Stimulated activated CD8-positive, alpha-beta memory T cell treated with anti-CD3 and anti-CD28 coated beads, Interleukin-15, amount 100 ng/mL, for 48 hours (primary cell): ENCODE measurements around the gene PCSK6.

Experiments used
- DNase-seq, 2 donors: peaks; one replicate each; pipeline ENCODE4 v3.0.0-alpha.2; 2020; ENCODE audit warnings: low read depth in 2 of 2

The PCSK6 gene

GRCh38 chr15:101522621-101523559 is 33.4 kb upstream of the PCSK6 start:
- no peak for DNase-seq

- DNase-seq = no peak
These were observed 32.6 kb upstream of the PCSK6 start for GRCh38 chr15:101522091-101522490.

DNA sequence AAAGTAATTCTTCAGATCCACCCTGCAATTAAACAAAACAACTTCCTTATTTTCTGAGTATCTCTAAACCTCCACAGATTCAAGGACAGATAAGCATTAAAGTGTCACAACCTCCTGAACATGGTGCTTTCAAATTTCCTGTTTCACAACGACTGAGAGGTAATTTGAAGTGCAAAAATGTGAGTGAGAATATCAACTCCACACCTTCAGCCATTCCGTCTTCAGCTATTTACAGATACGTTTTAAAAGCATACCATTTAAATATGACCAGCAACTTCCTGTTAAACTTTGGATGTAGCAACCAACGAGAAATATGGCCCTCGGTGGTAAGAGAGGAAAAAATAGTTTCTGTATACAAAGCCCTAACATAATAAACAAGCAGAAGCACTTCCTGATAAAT is 32.1 kb upstream of the PCSK6 start:
- DNase-seq = no peak

DNA sequence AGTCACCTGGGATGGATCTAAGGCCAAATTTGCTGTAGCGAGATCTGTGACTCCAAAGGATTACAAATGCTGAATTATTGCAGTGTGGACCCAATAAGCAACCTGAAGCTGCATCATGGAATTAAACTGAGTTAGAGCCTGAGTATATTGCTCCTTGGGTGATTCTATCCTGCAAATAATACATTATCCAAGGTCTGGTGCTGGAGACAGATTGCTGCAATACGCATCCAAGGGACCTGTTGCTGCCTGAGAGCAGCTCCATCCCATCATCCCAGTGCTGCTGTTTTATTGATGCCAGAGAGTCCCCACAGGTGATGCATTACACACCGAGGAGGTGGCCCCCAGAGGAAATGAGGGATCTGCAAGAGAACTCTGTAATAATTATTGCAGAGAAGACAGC is 31.6 kb upstream of the PCSK6 start:
- DNase-seq = no peak

- no peak for DNase-seq
These were observed 30.9 kb upstream of the PCSK6 start for GRCh38 chr15:101520395-101520794.

GRCh38 chr15:101517504-101517903 is 28.0 kb upstream of the PCSK6 start:
- DNase-seq = no peak

GRCh38 chr15:101514318-101514717 is 24.8 kb upstream of the PCSK6 start:
- DNase-seq = no peak

- DNase-seq = no peak
These were observed 22.2 kb upstream of the PCSK6 start for GRCh38 chr15:101511717-101512116.

DNA sequence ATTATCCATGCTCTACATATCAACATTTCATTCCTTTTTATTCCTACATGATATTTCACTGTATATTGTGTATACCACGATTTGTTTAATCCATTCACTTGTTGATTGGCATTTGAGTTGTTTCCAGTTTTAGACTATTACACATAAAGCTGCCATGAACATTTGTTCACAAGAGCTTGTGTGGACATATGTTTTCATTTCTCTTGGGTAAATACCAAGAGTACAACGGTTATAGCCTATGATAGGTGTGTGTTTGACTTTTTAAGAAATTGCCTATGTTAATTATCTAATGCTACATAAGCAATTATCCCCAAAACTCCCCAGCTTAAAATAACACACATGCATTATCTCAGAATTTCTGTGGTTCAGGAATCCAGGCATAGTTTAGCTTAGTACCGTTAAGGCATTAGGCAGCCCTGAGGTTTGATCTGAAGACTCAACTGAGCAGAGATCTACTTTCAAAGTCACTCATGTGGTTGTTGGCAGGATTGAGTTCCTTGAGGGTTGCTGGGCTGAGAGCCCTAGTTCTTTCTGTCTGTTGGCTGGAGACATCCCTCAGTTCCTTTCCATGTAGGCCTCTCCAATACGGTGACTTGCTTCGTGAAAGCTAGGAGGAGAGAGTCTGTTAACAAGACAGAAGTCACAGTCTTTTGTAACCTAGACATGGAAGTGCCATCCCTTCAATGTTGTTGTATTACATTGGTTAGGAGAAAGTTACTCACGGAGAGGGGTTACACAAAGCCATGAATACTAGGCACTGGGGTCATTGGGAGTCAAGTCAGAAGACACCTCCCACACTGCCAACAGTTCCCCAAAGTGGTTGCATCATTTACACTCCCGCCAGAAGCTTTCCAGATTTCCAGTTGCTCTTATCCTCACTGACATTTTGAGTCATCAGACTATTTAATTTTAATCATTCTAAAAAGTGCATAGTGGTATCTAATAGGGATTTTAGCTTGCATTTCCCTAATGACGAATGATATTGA is 21.0 kb upstream of the PCSK6 start:
- DNase-seq = no peak

DNA sequence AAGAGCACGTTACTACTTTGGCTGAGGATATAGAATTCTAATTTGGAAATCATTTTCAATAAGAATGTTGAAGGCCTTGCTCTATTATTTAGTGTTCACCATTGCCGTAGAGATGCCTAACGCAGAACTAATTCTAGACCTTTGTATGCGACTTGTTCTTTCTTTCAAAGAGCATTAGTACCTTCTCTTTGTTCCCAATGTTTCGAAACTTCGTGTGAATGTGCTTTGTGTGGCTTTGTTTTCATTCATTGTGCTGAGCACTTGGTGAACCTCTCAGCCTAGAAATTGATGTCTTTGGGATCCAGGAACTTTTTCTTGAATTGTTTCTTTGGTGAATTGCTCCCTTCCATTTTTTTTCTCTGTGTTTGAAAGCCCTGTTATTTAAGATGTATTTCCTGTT is 19.8 kb upstream of the PCSK6 start:
- no peak for DNase-seq

DNA sequence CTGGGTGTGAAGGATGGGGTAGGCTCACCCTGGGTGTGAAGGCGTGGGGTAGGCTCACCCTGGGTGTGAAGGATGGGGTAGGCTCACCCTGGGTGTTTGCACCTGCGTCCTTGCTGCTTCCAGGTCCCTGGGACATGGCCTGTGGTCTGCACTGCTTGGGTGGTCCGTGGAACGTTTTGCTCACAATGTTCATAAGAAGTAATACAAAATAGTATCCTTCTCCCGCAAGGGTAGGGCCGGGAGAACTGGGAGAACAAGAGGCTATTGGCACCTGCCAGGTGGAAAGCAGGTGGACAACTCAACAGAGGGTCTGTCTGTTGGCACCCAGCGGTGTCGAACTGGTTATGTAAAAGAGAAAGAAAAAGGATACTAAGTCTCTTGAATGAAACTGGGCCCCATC is 17.0 kb upstream of the PCSK6 start:
- no peak for DNase-seq

- no peak for DNase-seq
These were observed 16.3 kb upstream of the PCSK6 start for GRCh38 chr15:101505610-101506337.

- DNase-seq = no peak
These were observed 15.5 kb upstream of the PCSK6 start for GRCh38 chr15:101504866-101505609.

DNA sequence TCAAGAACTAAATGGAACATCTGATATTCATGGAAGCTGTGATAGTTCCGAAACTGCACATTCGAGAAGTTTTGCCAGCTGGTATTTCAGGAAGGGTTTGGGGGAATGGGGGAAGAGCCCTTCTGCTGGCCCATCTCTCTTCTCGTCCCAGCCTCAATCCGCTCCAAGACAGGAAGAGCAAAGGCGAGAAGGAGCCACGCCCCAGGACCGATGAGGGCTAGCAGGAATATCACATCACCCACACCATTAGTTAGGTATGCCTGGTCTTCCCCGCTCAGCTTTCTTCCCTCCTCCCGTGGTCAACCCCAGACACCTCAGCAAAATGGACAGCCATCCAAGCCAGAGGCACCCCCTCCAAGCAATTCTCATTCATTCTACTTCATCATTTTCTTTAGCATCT is 14.9 kb upstream of the PCSK6 start:
- DNase-seq = no peak

DNA sequence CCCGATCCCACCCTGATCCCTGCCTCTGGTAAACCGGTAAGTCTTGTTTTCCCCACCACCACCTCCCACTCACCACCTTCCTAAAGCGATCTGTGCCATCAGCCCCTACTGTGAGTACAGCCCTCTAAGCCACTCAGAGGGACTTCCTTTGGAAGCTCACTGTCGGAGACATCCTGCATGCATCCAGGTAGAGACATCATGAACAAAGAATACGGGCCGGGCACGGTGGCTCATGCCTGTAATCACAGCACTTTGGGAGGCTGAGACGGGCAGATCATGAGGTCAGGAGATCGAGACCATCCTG is 13.7 kb upstream of the PCSK6 start:
- no peak for DNase-seq

- DNase-seq = no peak
These were observed 13.2 kb upstream of the PCSK6 start for GRCh38 chr15:101502572-101503295.

- peak; percentile 24 to 33 for DNase-seq
These were observed 12.3 kb upstream of the PCSK6 start for GRCh38 chr15:101501703-101502373.

DNA sequence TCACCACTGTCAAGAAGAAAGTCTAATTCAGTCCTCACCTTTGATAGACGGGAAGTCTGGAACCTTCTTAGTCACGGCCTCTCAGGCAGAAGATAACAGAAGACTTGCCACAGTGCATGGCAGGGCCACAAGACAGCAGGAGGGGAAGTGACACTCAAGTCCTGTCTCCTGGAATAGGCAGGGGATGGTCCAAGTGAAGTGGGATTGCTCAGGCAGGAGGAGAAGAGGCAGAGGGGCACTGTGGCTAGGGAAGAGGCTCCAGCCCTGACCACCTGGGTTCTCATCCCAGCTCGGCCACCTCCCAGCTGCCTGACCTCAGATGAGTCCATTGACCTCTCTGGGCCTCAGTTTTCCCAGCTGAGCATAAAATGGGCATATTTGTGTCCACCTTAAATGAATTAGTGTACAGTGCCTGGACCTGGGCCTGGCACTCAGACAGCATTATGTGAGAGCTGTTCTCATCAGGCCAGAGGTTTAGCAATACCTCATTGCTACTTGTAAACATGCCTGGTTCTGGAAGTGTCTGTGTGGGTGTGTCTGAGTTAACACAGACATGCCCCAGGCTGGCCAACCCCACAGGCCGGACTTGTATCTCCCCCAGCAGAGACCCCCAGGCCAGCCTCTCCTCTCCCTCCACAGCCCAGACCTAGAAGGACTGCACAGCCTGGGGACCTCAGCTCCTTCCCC is 11.5 kb upstream of the PCSK6 start:
- DNase-seq = no peak
